ENCODE data around the gene LY6G6F. TPM values are rescaled to one million over a fixed set of nuclear protein-coding genes. Genes with fewer than 3 reads are reported as not detected.

LY6G6F gene
- total RNA-seq, 2 experiments from 2014 or later = not detected

GRCh38 chr6:31689249-31690110 is 17.2 kb upstream of the LY6G6F start:
- peaks cover 2% of the 10 kb centered on the region for H3K4me1 Mint-ChIP-seq
- H3K27me3 Mint-ChIP-seq = no peaks in the 10 kb centered on the region
- H3K27ac Mint-ChIP-seq = peak overlapping the region; percentile 16
- no peaks in the 10 kb centered on the region for H3K9me3 Mint-ChIP-seq
- no peak overlapping the region for H3K4me3 Mint-ChIP-seq
- H3K36me3 Mint-ChIP-seq = peaks cover 11% of the 10 kb centered on the region
- DNase-seq = no peak

GRCh38 chr6:31690231-31691077 is 16.2 kb upstream of the LY6G6F start:
- Mint-ChIP-seq H3K27me3 (no peaks in the 10 kb centered on the region), H3K36me3 (peaks cover 11% of the 10 kb centered on the region), H3K27ac (peak overlapping the region; percentile 40), H3K9me3 (no peaks in the 10 kb centered on the region), H3K4me3 (no peak overlapping the region), H3K4me1 (peaks cover 2% of the 10 kb centered on the region)
- no peak for DNase-seq

DNA sequence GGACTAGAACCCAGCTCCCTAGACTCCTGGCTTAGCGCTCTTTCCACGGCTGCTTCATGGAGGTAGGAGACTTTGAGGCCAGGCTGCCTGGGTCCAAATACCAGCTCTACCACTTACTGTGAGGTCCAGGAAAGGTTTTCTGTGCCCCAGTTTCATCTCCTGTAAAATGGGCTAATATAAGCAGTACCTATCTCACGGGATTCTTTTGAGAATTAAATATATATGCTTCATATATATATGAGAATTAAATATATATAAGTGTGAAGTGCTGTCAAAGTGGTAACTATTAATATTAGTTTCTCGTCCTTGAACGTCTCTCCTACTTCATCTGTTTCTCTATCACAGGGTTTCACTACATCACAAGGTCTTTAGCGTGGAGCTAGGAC is 15.6 kb upstream of the LY6G6F start:
- no peaks in the 10 kb centered on the region for H3K9me3 Mint-ChIP-seq
- H3K27me3 Mint-ChIP-seq = no peaks in the 10 kb centered on the region
- H3K27ac Mint-ChIP-seq = no peak overlapping the region
- H3K4me3 Mint-ChIP-seq = no peak overlapping the region
- no peak for DNase-seq
- H3K36me3 Mint-ChIP-seq = peaks cover 7% of the 10 kb centered on the region
- peaks cover 2% of the 10 kb centered on the region for H3K4me1 Mint-ChIP-seq

DNA sequence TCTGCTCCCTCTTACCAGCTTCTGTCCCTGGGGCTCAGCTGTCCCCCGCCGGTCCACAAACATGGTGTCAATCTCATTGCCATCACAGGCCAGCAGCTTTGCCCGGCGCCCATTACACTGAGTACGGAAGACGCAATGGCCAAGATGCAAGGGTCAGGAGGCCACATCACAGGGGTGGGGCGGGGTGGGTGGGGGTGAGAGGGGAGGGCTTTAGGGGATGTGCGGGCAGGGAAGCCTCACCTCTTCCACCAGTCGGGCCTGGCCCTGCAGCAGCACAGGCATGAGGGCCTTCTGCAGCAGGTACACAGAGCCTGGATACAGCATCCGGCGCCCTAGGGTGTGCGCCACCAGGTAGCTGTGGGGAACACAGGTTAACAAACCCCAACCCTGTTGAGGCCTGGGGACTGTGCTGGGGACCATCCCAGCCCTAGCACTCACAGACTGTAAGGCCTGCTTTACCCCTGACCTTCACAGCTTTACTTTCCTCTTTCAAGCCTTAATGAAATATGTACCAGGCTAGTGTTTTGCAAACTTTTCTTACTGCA is 15.0 kb upstream of the LY6G6F start:
- peaks cover 7% of the 10 kb centered on the region for H3K36me3 Mint-ChIP-seq
- H3K27ac Mint-ChIP-seq = no peak overlapping the region
- no peaks in the 10 kb centered on the region for H3K9me3 Mint-ChIP-seq
- peaks cover 2% of the 10 kb centered on the region for H3K4me1 Mint-ChIP-seq
- DNase-seq = no peak
- no peak overlapping the region for H3K4me3 Mint-ChIP-seq
- H3K27me3 Mint-ChIP-seq = no peaks in the 10 kb centered on the region

DNA sequence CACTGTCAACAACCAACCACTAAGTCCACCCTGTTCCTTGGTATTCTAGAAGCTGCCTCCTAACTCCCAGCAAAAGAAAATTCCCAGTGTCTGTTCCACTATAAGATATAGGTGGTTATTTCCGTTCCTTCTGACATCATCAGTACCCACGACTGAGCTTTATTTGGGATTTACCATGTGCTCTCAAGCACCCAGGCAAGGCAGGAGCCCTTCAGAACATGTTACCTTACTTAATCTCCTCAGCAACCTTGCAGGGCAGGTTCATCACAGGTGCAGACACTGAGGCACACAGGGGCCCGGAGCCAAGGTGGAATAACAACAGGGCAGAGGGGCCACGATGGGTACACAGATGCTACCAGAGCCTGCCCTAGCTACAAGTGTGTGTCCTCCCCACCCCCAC is 14.3 kb upstream of the LY6G6F start:
- no peaks in the 10 kb centered on the region for H3K27me3 Mint-ChIP-seq
- no peak for DNase-seq
- peaks cover 7% of the 10 kb centered on the region for H3K36me3 Mint-ChIP-seq
- H3K4me3 Mint-ChIP-seq = no peak overlapping the region
- H3K27ac Mint-ChIP-seq = no peak overlapping the region
- H3K9me3 Mint-ChIP-seq = no peaks in the 10 kb centered on the region
- H3K4me1 Mint-ChIP-seq = peaks cover 2% of the 10 kb centered on the region

DNA sequence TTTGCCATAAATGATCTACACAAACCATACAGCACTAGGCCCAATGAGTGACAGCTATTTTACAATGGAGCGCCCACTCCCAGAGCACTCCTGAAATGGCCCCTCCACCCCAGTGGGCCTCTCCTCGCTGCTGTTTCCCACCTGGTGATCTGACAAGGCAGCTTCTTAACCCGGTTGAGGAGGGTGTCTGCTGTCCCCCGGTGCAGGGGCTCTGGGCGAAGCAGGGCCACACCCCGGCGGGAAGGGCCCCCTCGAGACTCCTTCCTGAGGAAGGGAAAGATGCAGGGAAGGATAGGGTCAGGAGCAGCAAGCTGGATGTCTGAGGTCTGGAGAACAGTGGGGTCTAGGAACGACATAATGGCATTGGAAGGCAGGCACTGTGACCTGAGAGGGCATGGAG is 13.8 kb upstream of the LY6G6F start:
- Mint-ChIP-seq H3K36me3 (peaks cover 7% of the 10 kb centered on the region), H3K4me3 (no peak overlapping the region), H3K9me3 (no peaks in the 10 kb centered on the region), H3K4me1 (peaks cover 6% of the 10 kb centered on the region), H3K27me3 (no peaks in the 10 kb centered on the region), H3K27ac (no peak overlapping the region)
- no peak for DNase-seq

- no peak for DNase-seq
- Mint-ChIP-seq H3K4me3 (no peak overlapping the region), H3K36me3 (peaks cover 7% of the 10 kb centered on the region), H3K27me3 (no peaks in the 10 kb centered on the region), H3K9me3 (no peaks in the 10 kb centered on the region), H3K27ac (no peak overlapping the region), H3K4me1 (peaks cover 7% of the 10 kb centered on the region)
These were observed 13.1 kb upstream of the LY6G6F start for GRCh38 chr6:31693535-31693934.

GRCh38 chr6:31697555-31697954 is 9.1 kb upstream of the LY6G6F start:
- peaks cover 8% of the 10 kb centered on the region for H3K36me3 Mint-ChIP-seq
- H3K9me3 Mint-ChIP-seq = no peaks in the 10 kb centered on the region
- no peak for DNase-seq
- H3K27me3 Mint-ChIP-seq = no peaks in the 10 kb centered on the region
- H3K4me1 Mint-ChIP-seq = peaks cover 18% of the 10 kb centered on the region
- H3K27ac Mint-ChIP-seq = no peak overlapping the region
- no peak overlapping the region for H3K4me3 Mint-ChIP-seq

- no peak for DNase-seq
- Mint-ChIP-seq H3K36me3 (peaks cover 3% of the 10 kb centered on the region), H3K27me3 (no peaks in the 10 kb centered on the region), H3K4me3 (peak overlapping the region; percentile 22), H3K27ac (no peak overlapping the region), H3K9me3 (no peaks in the 10 kb centered on the region), H3K4me1 (peaks cover 18% of the 10 kb centered on the region)
These were observed 5.8 kb upstream of the LY6G6F start for GRCh38 chr6:31700740-31701401.

GRCh38 chr6:31701666-31702404 is 4.8 kb upstream of the LY6G6F start:
- Mint-ChIP-seq H3K4me1 (peaks cover 18% of the 10 kb centered on the region), H3K27me3 (no peaks in the 10 kb centered on the region), H3K36me3 (peaks cover 3% of the 10 kb centered on the region), H3K27ac (peak overlapping the region; percentile 95), H3K4me3 (peak overlapping the region; percentile 97), H3K9me3 (no peaks in the 10 kb centered on the region)
- DNase-seq = no peak

GRCh38 chr6:31702405-31702818 is 4.3 kb upstream of the LY6G6F start:
- peak overlapping the region; percentile 95 for H3K27ac Mint-ChIP-seq
- H3K4me3 Mint-ChIP-seq = peak overlapping the region; percentile 97
- H3K9me3 Mint-ChIP-seq = no peaks in the 10 kb centered on the region
- DNase-seq = no peak
- peaks cover 3% of the 10 kb centered on the region for H3K36me3 Mint-ChIP-seq
- no peaks in the 10 kb centered on the region for H3K27me3 Mint-ChIP-seq
- peaks cover 18% of the 10 kb centered on the region for H3K4me1 Mint-ChIP-seq

GRCh38 chr6:31702819-31703716 is 3.6 kb upstream of the LY6G6F start, which contains the start of gene ABHD16A:
TSS of gene ABHD16A (minus strand) at chr6:31703324. CDS start at chr6:31703281, 43 bp downstream.
- Mint-ChIP-seq H3K36me3 (peaks cover 3% of the 10 kb centered on the region), H3K27ac (peak within 1 kb of the TSS; percentile 95), H3K9me3 (no peaks in the 10 kb centered on the region), H3K4me3 (peak within 1 kb of the TSS; percentile 97), H3K4me1 (peaks cover 13% of the 10 kb centered on the region), H3K27me3 (no peaks in the 10 kb centered on the region)
- peak; percentile 98 for DNase-seq

DNA sequence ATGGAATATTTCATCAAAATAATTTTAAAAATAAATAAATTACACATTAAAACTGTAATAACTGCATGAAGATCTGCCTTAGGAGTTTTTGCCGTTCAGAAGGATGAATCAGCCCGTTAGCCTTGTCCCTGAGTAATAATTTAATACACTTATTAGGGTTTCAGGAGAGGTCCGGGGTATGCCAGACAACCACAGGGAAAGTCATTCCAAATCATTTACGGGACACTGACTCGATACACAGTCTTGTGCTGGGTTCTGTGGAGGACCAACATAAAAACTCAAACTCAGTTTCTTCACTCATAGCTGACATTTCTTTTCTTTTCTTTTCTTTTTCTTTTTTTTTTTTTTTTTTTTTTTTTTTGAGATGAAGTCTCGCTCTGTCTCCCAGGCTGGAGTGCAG is 735 bp upstream of the LY6G6F start:
- Mint-ChIP-seq H3K4me3 (no peak overlapping the region), H3K9me3 (no peaks in the 10 kb centered on the region), H3K27ac (no peak overlapping the region), H3K4me1 (peaks cover 14% of the 10 kb centered on the region), H3K36me3 (peaks cover 3% of the 10 kb centered on the region), H3K27me3 (no peaks in the 10 kb centered on the region)
- no peak for DNase-seq
